Stimulated activated CD4-positive, alpha-beta T cell treated with anti-CD3 and anti-CD28 coated beads, Interleukin-1b, Interleukin-23, amount 100 ng/mL, for 24 hours (primary cell): ENCODE measurements around the gene CCDC13.

Experiments
- DNase-seq, 4 experiments: peaks; one replicate each; pipeline ENCODE4 v3.0.0-alpha.2; 2020; ENCODE audit warnings: low read depth in 4 of 4, low spot score in 1 of 4

CCDC13 gene

GRCh38 chr3:42752961-42753360 lies 20.1 kb downstream of the CCDC13 start:
- DNase-seq = no peak

GRCh38 chr3:42752441-42752840 lies 20.6 kb downstream of the CCDC13 start:
- DNase-seq = no peak

GRCh38 chr3:42751609-42752008 lies 21.4 kb downstream of the CCDC13 start:
- DNase-seq = no peak

- DNase-seq = no peak
Observed at GRCh38 chr3:42750834-42751233, 22.2 kb downstream of the CCDC13 start.

- no peak for DNase-seq
Observed at GRCh38 chr3:42749753-42750231, 23.3 kb downstream of the CCDC13 start.

DNA sequence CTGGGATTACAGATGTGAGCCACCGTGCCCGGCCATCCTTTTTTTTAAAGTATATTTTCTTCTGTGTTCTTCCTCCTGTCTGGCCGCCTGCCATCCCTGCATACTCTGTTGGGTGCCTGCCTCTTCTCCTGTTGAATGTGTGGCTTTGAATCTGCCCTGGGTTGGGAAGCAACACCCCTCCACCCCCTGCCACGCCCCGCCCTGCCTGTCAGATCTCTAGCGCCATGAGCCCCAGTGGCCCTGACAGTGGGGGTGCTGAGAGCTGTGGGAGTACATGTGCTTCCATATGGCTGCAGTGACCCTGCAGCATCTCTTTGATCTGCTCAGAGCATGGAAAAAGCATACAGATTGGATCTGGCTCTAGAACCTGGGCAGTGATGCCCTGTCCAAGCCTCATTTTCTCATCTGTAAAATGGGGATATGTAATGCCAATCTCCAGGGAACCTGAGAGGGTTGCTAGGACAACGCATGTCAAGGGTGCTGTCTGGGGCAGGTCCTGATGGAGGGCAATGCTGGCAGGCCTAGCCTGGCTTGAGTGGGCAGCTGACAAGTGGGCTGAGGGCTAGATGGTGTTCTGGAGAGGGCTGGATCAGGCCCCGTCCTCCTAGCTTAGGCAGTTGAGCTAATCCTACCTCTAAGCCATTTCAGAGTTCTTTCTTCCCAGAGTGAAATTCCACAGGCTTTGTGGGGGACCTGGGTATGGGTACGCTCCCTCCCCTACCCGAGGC lies 23.9 kb downstream of the CCDC13 start:
- no peak for DNase-seq

DNA sequence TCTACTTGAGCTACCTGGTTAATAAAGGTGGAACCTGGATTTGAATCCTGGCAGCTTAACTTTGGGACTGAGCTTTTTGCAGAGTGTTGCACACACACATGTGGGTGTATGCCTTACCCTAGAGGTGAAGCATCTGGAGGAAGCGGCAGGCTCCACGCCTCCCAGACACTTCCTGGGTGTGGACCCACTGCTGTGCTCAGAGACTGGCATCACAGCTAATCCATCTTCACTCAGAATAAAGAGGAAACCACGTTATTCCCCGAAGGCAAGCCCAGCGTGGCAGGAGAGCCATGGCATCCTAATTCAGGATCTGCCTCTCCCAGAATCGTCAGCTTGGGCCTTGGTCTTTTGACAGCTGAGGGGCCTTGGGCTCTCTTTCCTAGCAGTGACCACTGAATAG lies 25.5 kb downstream of the CCDC13 start:
- no peak for DNase-seq

- no peak for DNase-seq
Observed at GRCh38 chr3:42746455-42747450, 26.3 kb downstream of the CCDC13 start.

GRCh38 chr3:42745776-42746454 lies 27.1 kb downstream of the CCDC13 start:
- DNase-seq = no peak

DNA sequence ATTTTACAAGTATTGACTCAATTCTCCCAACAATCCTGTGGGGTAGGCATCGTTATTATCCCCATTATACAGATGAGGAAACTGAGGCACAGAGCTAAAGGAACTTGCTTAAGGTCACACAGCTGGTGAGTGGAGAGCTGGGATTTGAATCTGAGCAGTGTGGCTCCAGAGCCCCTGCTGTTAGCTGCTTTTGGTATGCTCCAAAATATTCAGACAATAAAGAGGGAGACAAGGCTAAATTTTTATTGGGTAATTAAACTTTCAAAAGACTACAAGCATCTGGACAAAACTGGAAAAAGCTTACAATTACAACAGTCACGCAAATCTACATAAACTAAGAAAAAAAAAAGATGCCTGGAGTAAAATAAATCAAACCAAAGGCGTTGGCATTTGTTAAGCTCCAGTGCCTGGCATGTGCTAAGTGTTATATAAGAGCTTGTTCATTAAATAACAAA lies 27.7 kb downstream of the CCDC13 start:
- no peak for DNase-seq

GRCh38 chr3:42743204-42743995 lies 29.7 kb downstream of the CCDC13 start:
- no peak for DNase-seq

GRCh38 chr3:42742688-42743087 lies 30.4 kb downstream of the CCDC13 start:
- no peak for DNase-seq

DNA sequence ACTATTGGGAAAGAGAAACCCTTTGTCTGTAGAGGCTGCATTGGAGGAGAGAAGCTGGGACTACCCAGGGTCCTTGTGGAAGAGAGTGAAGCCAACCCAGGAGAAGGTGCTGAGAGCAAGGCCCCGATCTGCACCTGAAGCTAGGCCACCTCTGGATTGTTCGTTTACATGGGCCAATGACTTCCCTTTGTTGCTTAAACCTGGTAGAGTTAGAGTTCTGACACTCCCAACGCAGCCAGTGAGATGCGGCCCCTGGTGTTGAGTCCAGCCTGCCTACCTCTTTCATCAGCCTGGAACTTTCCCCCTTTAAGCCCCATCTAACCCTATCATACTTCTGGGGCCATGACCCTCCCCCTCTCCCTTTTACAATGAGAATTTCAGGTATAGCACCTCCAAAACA lies 30.8 kb downstream of the CCDC13 start:
- DNase-seq = no peak

- no peak for DNase-seq
Observed at GRCh38 chr3:42741796-42742195, 31.3 kb downstream of the CCDC13 start.

DNA sequence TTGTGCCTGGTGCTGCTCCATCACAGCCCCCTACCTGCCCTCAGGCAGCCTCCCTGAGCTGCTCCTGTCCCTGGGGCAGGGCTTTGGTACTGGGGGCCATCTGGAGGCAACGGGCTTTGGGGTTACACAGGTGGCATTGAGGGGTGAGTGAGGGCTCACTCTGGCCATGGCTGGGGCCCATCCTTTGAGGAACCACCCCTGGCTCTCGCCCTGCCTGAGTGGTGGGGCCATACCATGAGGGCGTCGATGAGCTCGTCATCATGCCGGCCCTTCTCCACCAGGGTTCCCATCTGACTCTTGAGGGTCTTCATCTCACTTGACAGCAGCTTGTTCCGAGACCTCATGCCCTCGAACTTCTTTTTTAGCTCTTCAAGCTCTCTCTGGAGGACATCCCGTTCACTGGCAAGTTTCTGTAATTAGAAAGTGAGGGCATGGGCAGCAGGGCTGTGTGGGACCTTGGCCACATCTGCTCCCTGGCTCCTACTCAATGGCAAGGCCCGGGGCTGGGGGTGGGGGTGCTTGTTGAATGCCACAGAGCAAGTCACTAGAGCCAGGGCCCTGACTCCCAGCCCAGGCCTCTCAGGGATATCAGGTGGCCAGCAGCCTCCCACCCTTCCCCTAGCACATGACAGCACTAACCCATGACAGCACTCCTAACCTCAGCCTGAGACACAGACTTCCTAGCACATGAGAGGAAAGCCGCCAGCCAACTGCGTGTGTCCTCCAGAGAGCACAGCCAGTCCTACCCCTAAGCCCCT lies 33.5 kb downstream of the CCDC13 start:
- no peak for DNase-seq

DNA sequence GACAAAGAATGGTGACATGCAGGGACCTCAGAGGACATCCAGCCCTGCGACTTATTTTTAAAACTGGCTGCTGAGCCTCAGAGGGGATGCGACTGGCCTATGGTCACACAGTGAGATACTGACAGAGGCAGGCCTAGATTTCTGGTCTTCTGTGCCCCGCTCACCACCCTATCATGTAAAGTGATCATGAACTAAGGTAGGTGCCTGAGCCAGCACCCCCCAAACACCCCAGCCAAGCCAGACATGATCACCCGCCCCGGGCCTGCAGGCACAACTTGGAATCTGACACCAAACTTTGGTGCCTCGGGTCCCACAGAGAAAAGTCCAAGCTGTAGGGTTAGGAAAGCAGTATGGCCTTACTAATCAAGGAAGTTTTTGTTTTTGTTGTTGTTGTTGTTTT lies 36.5 kb downstream of the CCDC13 start:
- DNase-seq = no peak

GRCh38 chr3:42736081-42736480 lies 37.0 kb downstream of the CCDC13 start:
- no peak for DNase-seq

DNA sequence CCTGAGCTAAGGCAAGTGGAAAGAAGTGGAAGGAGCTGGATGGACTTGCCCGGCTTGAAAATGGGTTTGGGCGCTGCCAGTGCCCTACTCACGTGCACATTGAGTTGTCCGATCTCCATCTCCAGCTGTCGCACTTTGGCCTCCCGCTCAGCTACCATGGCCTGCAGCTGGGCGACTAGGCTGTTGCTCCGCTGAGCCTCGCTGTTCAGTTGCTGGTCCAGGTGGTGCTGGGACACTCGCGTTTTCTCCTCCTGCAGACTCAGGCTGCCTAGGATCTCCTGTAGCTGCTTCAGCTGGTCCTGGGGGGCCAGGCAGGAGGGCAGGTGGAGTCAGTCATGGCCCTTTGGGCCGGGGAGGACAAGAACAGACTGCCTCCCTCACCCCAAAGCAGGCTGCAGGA lies 37.4 kb downstream of the CCDC13 start:
- DNase-seq = no peak

- DNase-seq = no peak
Observed at GRCh38 chr3:42735019-42735418, 38.0 kb downstream of the CCDC13 start.
